ENCODE results near the gene DQX1. TPM values are rescaled to one million over a fixed set of nuclear protein-coding genes. Genes with fewer than 3 reads are reported as not detected.

DQX1 gene
- total and polyA plus RNA-seq, 9 of the 15 experiments (the other 6 are each of a cell fraction or from before 2014, with no cell fraction given): 0.04 to 0.38 (median 0.18) TPM; not detected in 1

DNA sequence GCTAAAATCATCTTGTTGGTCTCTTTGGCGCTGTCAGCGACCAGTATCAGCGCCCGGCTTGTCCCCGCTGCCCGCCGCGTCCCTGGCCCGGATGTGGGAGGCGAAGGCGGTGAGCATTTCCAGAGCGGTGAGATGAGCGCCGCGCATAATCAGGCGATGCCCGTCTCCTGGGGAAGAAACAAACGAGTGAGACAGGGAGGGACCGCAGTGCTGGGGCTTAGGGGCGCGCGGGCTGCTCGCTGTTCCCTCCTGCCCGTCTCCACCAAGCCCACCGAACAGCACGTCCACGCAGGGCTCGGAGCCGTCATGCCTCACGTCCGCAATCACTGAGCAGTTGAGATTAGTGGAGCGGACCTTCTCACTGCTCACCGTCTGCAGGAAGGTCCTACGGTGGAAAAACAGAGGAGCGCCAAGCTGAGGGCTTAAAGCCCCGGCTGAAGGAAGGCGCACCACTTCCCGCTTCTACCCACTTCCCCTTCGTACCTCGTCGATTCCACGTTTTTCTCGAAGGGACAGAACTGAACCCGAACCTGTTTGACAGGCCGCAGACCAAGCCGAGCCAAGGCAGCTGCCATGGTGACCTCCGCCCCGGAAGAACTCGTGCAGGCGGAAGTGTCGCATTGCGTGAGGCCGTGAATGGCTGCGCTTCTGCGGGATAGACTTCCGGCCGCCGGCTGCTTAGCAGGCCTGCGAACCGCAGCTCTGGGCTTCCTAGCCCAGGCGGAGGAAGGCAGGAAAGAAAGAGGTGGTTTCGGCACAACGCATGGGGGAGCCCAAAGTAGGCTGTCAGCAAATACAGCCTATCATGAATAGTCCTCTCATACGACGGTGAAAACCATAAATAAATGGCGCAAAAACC is 53.7 kb downstream of the DQX1 start, which contains the start of gene MRPL53 (continued):
- TF ChIP-seq ZFP1 (CRISPR knock-in tag; IDR thresholded peaks at IDR 0.05) (0 out of 2 replicates have a peak, but pooled peaks have one; percentile 45), KLF1 (tag; IDR thresholded peaks at IDR 0.05) (peak; percentile 80; the same call in 1 of the 2 replicates), CBFA2T3 (IDR thresholded peaks at IDR 0.05) (no peak), CTBP1 (IDR thresholded peaks at IDR 0.05; ENCODE audit: borderline replicate concordance) (peak; percentile 56), ZC3H11A (IDR thresholded peaks at IDR 0.05; ENCODE audit: low read depth, low read length) (no peak), ZBTB12 (CRISPR knock-in tag; IDR thresholded peaks at IDR 0.05) (peak; percentile 71), ZNF253 (CRISPR knock-in tag; conservative IDR thresholded peaks at IDR 0.05) (0 out of 2 replicates have a peak, but pooled peaks have one; percentile 40), HMGN3 (IDR thresholded peaks at IDR 0.05; ENCODE audit: borderline replicate concordance, extremely low read depth, insufficient read length, low read depth, low read length) (peak; percentile 72), BDP1 (IDR thresholded peaks at IDR 0.05; ENCODE audit: insufficient read depth, insufficient read length) (no peak), ZNF316 (IDR thresholded peaks at IDR 0.05) (peak; percentile 70), HDGF (IDR thresholded peaks at IDR 0.05) (no peak), ZBED1 (IDR thresholded peaks at IDR 0.05) (peak; percentile 90), ZNF717 (CRISPR knock-in tag; IDR thresholded peaks at IDR 0.05) (no peak), SIX5 (IDR thresholded peaks at IDR 0.05; ENCODE audit: borderline replicate concordance in 1 of 2, insufficient read depth in 1 of 2, low read depth in 1 of 2, low read length in 2 of 2) (peak in 1 of 2 experiments; percentile 39; a peak in 1 of 4 replicates), FOXJ3 (CRISPR knock-in tag; IDR thresholded peaks at IDR 0.05) (no peak), ATF1 (CRISPR knock-in tag; IDR thresholded peaks at IDR 0.05) (no peak), ATF1 (tag; IDR thresholded peaks at IDR 0.05) (peak; percentile 90), PHF8 (IDR thresholded peaks at IDR 0.05; ENCODE audit: borderline replicate concordance, low read length) (peak; percentile 86), BRD4 (IDR thresholded peaks at IDR 0.05) (peak; percentile 79), NFYB (IDR thresholded peaks at IDR 0.05; ENCODE audit: extremely low read depth, insufficient read length) (no peak), SIRT6 (IDR thresholded peaks at IDR 0.05; ENCODE audit: low read depth, low read length) (no peak), KDM1A (IDR thresholded peaks at IDR 0.05) (peak; percentile 67 to 69; a peak in 3 of 4 replicates), TBP (optimal IDR thresholded peaks at IDR 0.05; ENCODE audit: low read depth, low read length) (peak; percentile 73)
- TF ChIP-seq, protein P1, sequence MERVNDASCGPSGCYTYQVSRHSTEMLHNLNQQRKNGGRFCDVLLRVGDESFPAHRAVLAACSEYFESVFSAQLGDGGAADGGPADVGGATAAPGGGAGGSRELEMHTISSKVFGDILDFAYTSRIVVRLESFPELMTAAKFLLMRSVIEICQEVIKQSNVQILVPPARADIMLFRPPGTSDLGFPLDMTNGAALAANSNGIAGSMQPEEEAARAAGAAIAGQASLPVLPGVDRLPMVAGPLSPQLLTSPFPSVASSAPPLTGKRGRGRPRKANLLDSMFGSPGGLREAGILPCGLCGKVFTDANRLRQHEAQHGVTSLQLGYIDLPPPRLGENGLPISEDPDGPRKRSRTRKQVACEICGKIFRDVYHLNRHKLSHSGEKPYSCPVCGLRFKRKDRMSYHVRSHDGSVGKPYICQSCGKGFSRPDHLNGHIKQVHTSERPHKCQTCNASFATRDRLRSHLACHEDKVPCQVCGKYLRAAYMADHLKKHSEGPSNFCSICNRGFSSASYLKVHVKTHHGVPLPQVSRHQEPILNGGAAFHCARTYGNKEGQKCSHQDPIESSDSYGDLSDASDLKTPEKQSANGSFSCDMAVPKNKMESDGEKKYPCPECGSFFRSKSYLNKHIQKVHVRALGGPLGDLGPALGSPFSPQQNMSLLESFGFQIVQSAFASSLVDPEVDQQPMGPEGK (CRISPR knock-in tag; IDR thresholded peaks at IDR 0.05; ENCODE audit: borderline replicate concordance): no peak
- TF ChIP-seq, protein P2, sequence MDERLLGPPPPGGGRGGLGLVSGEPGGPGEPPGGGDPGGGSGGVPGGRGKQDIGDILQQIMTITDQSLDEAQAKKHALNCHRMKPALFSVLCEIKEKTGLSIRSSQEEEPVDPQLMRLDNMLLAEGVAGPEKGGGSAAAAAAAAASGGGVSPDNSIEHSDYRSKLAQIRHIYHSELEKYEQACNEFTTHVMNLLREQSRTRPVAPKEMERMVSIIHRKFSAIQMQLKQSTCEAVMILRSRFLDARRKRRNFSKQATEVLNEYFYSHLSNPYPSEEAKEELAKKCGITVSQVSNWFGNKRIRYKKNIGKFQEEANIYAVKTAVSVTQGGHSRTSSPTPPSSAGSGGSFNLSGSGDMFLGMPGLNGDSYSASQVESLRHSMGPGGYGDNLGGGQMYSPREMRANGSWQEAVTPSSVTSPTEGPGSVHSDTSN (CRISPR knock-in tag; IDR thresholded peaks at IDR 0.05; ENCODE audit: low read depth): no peak
- TF ChIP-seq, protein P2 (tag; conservative IDR thresholded peaks at IDR 0.05; ENCODE audit: low read depth): no peak

All from K562 (cell line).